GM19239 (cell line): ENCODE results near the gene SYTL4.

Experiments used
- DNase-seq: peaks from one replicate; pipeline ENCODE4 v3.0.0; 2011; ENCODE audit warnings: low spot score; ENCODE audit not compliant: insufficient read length
- FAIRE-seq: peaks from 2 replicates; lab custom pipeline; 2011; peaks lifted over from hg19 to GRCh38; lab: Jason Lieb, UNC

SYTL4 gene

DNA sequence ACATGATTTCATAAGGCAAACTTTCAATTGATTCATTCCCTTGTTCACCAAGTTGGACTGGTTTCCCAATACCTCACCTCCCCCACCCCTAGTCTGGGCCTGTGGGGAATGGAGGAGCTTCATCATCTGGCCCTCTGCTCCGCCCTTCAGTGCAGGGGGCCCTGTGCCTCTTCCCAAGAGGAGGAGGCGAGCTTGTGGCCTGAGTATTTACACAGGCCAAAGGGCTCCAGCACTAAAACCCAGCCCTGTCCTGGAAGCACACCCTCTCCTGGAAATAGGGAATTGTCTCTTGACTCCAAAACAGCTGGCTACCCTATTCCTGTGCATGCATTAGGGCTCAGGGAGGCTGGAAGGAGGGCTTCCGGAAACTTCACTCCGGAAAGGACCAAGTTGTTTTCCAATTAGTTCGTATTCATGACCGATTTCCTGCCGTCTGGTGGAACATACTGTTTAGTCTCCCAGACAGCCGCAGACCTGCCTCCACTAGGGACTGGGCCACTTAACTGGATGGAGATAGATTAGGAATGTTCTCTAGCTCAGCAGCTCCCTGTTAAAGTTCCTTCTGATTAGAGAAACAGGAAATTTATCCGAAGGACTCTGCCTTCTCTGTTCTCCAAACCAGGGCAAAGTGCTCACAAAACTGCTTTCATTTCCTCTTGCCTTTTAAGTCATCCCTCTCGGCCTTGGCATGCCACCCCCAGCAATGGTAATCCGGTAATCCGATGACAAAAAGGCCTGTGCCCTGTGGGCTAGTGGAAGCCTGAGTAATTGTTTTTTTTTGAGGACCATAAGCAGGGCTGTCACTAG lies 82.2 kb downstream of the SYTL4 start:
- no peak for FAIRE-seq
- no peak for DNase-seq

DNA sequence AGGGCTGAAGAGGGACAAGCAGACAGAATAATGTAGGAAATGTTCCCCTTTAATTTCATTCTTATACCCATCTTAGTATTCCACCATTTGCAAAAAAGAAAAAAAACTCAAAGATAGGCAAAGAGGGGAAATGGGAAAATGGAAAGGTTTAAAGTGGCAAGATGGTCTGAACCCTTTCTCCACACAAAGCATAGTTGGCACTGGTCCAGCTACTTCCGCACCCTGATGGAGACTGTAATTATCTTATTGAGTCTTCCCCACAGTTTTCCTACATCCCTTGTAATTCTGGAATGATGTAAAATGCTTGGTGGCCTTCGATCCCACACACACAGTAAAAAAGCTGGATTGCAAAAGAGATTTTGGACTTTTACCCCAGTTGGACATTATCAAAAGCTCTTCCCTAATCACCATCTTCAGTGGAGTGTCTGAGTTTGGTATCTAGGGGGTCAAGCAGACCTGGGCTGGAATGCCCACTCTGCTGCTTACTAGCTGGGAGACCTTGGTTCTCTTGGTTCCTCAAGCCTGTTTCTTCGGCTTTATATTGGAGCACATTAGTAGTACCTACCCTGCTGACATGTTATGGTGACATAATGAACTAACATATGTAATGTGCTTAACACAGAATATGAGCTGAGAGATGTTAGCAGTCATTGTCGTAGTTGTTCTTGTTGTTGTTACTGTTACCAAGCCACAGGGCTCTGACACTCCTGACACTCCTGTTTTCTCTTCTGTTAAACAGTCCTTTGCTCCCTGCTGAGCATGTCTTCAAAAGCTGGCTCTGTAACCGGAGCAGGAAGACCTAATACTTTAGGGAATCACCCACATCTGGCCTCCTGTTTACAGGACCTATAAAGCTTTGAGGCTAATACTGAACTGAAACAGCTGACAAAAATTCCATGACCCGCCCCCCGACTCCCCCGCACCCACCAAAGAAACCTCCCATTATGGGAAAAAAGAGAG lies 83.2 kb downstream of the SYTL4 start:
- no peak for FAIRE-seq
- DNase-seq: no peak

DNA sequence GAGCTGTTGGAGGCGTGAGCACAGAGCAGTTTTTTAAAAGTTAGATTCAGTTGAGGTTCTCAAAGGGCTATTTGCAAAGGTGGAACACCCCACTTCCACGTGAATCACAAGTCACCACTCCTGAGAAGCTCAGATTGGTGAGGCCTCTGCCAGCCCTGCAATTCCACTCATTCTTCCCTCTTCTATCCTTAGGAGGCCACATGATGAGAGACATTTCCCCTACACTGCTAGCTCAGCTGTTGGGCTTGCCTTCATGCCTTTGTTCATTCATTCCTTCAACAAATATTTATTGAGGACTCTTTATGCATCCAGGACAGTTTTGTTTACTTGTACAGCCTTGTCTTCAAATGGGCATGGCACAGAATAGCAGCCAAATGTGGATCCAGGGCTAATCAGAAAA lies 84.2 kb downstream of the SYTL4 start:
- FAIRE-seq (no peak), DNase-seq (no peak)

DNA sequence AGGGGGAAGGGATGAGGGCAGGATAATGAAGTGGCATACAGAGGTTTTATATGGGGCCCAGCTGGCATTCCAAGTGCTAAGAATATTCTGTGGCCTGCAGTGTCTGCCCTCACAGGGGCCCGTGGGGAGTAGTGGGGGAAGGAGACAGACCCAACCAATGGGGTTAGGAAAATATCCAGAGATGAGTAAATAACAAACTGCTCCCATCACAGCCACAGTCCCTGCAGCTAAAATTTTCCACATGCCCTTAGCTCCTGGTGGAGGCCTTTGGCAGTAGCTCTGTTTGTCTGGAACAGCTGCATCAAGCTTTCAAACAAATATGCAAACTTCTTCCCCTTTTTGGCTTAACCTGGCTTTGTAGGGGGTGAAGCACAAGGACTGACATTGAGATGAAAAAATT lies 84.8 kb downstream of the SYTL4 start:
- FAIRE-seq: no peak
- no peak for DNase-seq

DNA sequence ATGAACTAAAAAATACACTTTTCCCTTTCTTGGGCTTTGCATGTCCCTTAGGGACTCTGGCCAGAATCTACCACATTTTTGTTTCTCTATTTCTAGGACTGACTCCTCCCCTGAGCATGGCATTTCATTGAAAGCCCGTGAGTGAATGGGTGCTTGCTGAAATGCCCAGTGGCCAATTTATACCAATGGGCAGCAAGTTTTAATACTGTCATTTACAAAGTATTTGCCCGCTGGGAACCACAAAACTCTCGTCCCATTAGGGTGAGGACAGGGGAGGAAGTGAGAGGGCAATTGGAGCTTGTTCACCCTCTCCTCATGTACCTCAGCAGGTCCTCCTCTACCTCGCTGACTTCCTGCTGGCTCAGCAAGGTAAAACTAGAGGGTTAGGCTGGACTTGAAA lies 86.8 kb downstream of the SYTL4 start:
- DNase-seq (no peak), FAIRE-seq (no peak)

DNA sequence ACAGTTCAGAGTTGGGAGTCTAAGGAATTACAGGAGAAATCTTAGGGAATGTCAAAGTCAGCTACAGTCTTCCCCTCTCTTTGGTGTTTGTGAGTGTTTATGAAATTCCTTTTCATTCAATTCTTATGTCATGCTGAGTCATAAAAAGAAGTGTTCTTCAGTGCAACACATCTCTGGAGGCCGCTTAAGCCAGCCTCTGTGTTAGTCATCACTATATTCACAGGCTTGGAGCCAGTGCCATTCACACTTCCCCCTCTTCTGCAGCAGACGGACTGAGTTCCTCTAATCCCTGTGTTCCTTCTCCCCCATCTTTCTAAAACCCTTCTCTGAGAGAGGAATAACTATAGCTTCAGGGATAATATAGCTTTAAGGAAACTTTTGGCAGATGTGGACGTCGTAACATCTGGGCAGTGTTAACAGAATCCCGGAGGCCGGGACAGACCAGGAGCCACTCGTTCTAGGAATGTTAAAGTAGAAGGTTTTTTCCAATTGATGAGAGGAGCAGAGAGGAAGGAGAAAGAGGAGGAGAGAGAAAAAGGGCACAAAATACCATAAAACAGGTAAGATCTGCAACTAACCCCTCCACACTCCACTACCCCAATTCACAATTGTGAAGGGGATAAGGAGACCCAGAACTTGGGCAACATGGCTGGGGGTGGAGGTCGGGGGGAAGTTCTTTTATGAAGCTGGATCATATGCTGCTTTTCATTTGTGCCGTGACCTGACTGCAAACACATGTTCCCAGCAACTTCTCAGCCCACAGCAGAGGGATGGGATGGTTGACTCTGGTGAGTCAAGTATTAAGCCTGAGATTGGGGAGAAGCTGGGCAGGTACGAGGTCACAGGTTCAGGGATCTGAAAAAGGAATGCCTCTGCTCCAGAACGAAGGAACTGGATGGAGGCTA lies 87.7 kb downstream of the SYTL4 start, which contains the start of gene SRPX2:
Gene SRPX2 (plus strand): TSS at position 244 of the 905 bp plus-strand sequence. CDS start 2,124 bp downstream, outside the sequence.
- FAIRE-seq (no peak), DNase-seq (no peak)

DNA sequence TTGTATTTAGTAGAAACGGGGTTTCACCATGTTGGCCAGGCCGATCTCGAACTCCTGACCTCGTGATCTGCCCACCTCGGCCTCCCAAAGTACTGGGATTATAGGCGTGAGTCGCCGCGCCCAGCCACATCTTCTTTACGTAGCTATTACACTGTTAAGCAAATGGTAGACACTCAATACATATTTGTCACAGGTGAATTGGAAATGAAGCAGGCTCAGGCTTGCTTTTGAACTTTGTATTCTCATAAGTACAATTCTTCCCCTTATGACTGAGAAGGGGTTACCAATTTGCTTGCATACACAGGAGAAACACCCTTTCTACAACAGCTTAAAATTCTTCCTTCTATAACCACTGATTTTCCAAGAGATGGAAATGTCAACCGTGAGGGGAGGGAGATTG lies 88.7 kb downstream of the SYTL4 start:
- no peak for DNase-seq

DNA sequence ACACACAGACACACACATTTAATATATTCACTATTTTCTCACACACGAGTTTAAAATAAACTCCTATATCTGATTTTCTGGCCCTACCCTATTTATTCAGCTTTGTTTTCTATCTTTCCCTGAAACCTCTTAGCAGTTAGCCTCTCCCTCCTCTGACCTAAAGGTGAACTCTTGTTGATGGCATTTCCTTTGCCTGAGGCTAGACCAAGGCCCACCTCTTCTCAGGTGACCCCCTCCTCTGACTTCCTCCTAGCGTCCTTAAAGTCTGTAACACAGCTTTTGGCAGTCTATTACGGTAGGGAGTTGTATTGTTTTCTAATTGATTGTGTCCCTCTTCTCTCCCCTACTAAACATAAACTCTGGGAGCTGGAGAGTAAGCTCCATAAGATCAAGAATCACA lies 89.6 kb downstream of the SYTL4 start:
- no peak for DNase-seq
- FAIRE-seq: no peak

More for the DNA sequence above, 88.7 kb downstream of the SYTL4 start:
- no peak for FAIRE-seq

DNA sequence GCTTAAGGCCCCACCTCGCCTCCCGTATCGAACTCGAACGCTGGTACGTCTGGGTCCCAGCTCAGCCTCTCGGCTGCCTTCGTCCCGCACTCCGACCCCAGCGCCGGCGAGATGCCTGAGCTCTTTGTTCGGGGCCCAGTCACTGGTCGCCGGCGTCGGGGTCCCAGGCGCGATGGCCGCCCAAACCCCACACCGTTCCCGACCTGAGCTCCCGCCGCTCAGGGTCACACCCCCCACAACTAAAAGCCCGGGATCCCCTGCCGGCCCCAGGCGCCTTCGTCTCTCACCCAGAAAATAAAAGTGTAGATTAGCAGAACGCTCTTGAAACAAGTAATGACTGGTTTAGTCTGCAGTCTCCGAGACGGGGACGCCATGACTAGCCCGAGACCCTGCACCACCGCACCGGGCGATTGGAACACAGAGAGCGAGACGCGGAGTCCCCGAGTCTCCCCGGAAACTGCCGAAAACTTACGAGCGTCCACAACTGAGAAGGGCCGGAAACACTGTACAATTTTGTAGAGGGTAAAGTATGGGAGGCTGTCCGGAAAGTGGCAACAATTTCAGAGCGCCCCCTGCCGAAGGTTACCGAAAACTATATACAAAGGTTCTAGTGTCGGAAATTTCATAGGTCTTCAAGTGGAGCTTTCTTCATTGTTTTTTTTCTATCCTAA lies 95.5 kb downstream of the SYTL4 start, which contains the start of gene TSPAN6:
Gene TSPAN6 (minus strand): TSS at position 486 of the 671 bp plus-strand sequence. CDS start 112 bp downstream, at position 374.
- DNase-seq (peak; percentile 9), FAIRE-seq (peak; percentile 75)

DNA sequence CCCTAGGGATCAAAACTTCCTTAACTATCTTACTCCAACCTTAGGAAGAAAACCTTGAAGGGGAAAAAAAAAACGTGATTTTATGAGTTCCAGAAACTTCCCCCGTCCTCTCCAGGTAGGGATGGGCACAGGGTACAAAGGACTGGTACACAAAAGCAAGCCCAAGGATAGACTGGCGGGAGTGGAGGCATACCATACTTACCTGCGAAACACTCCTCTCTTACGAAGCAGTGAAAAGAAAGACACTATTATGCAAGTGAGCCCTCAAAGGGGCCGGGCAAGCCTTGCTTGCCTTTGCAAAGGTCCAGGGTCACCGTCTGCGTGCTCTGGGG lies 96.0 kb downstream of the SYTL4 start:
- DNase-seq (no peak), FAIRE-seq (no peak)

DNA sequence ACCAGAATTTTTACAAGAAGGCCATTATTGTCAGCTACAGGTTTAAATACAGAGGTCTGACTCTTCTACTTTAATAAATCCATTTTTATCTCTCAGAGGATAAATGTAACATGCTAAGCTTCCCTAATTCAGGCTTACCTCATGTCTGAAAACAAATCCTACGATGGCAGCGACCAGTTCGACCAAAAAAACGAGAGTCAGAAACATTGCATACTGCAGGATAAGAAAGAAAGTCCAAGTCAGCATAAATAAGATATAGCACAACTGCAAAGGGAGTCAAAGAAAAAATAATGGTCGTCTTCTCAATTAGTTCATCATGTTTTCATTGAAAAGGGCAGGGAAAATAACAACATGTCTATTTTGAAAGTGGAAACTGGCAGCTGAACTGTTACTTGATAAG lies 96.9 kb downstream of the SYTL4 start:
- FAIRE-seq: no peak
- no peak for DNase-seq

DNA sequence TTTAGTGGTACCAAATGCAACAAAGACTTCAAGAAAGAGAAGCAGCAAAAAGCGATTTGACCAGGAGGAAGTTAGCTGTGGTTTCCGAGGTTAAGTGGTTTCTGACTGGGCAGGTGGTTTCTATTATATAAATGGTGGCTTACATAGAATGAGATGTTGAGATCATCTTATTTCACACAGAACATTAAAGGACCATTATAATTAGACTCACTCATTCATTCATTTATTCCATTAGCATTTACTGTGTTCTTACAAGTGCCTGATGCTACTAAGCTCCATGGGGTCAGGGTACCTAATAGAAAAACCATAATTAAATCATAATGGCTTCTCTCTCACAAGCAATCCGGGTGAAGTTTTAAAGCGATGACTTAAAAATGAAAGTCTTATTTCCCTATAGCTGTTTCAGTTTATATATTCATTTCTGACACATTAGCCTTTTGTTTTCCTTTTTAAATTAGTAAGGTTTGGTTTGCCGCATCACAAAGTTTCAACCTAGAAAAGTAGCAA lies 105.9 kb downstream of the SYTL4 start:
- peak; percentile 4 for DNase-seq
- peak; percentile 49 for FAIRE-seq
